Measurements from ENCODE around the gene SARS1. TPM values are rescaled to one million over a fixed set of nuclear protein-coding genes. Genes with fewer than 3 reads are reported as not detected.
A peak's percentile ranks its signal among the peaks of the same experiment; 100 is the strongest.

SARS1 gene
- total and polyA plus RNA-seq, 2 of the 8 experiments (the other 6 are each of a cell fraction or from before 2014, with no cell fraction given): 83.1 to 146 TPM

DNA sequence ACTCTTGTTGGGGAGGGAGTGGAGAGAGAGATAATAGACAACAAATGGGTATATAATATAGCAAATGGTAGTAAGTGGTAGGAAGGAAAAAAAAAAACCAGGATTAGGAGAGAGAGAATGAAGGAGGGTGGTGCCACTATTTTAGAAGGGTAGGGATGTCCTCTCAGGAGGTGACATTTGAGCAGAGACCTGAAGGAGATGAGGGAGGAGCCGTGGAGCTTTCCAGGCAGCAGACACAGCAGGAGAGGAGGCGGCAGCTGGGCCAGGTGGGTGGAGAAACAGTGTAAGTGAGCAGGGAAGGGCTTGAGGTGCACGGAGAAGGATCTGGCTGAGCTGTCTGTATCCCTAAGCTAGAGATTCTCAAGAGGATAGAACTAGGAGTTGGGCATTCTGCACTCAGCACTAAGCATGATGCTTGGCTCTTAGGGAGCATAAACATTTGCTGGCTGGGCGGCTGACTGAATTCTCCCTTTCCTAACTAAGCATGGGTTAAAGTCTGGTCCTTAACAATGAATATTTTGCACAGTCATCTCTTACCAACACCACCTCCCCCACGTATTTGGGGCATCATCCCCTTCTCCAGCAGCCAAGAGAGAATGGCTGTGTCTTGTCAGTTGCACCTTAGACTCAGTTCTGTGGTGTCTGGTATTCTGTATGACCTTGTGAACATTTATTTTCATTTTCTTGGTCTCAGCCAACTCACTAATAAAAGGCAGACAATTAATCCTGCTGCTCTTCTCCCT is 27.6 kb upstream of the SARS1 start:
- Histone ChIP-seq H3K18ac (ENCODE audit: extremely low read depth, low read length) (no peak overlapping the region), H3K14ac (ENCODE audit: insufficient read length) (no peak overlapping the region), H3K79me1 (ENCODE audit: low read depth, low read length) (no peaks in the 10 kb centered on the region), H3K27ac (ENCODE audit: low read depth, low read length) (no peak overlapping the region), H3K4me3 (ENCODE audit: extremely low read depth in 1 of 4, insufficient read depth in 2 of 4, low read depth in 3 of 4, low read length in 4 of 4) (no peak overlapping the region), H2BK15ac (ENCODE audit: low read length) (no peak overlapping the region), H2BK120ac (replicated peaks; ENCODE audit: low read depth, low read length) (no peak overlapping the region), H3K4ac (replicated peaks; ENCODE audit: insufficient read length, low read depth, low read length) (no peak overlapping the region), H2BK12ac (ENCODE audit: low read depth, low read length) (no peak overlapping the region), H4K5ac (ENCODE audit: insufficient read length, low read depth, low read length) (no peak overlapping the region), H4K20me1 (replicated peaks in 1 of 2; ENCODE audit: control insufficient read depth in 1 of 2, insufficient read depth in 2 of 2, low read length in 2 of 2) (no peaks in the 10 kb centered on the region), H3K27me3 (replicated peaks in 1 of 4; ENCODE audit: control insufficient read depth in 3 of 4, extremely low read depth in 1 of 4, insufficient read depth in 3 of 4, low read length in 3 of 4) (no peaks in the 10 kb centered on the region), H3K9me3 (ENCODE audit: insufficient read depth in 2 of 2, low read depth in 1 of 2, low read length in 1 of 2) (no peaks in the 10 kb centered on the region), H3K79me2 (ENCODE audit: control insufficient read depth in 1 of 2, insufficient read depth in 2 of 2, low read length in 2 of 2) (no peaks in the 10 kb centered on the region), H2BK20ac (ENCODE audit: low read length) (no peak overlapping the region), H3K56ac (replicated peaks; ENCODE audit: insufficient read length, low read depth, low read length) (no peak overlapping the region), H2AFZ (ENCODE audit: low read length) (0 out of 2 replicates have a peak overlapping the region, but pooled peaks have one; percentile 42), H3K9ac (replicated peaks in 1 of 4; ENCODE audit: extremely low read depth in 1 of 4, low read depth in 3 of 4, low read length in 3 of 4) (no peak overlapping the region), H4K8ac (ENCODE audit: extremely low read depth, insufficient read depth, low read length) (no peak overlapping the region), H2BK5ac (ENCODE audit: low read depth, low read length) (no peak overlapping the region), H3K23me2 (ENCODE audit: low read depth, low read length) (no peaks in the 10 kb centered on the region; the same call in 1 of the 2 replicates), H3K4me2 (ENCODE audit: insufficient read depth in 1 of 2, low read depth in 2 of 2, low read length in 2 of 2) (no peak overlapping the region), H2AK5ac (ENCODE audit: low read depth, low read length) (no peak overlapping the region), H3K36me3 (ENCODE audit: control insufficient read depth in 2 of 4, insufficient read depth in 4 of 4, low read length in 3 of 4) (no peaks in the 10 kb centered on the region), H3K4me1 (replicated peaks in 1 of 4; ENCODE audit: control insufficient read depth in 3 of 4, insufficient read depth in 4 of 4, low read length in 3 of 4) (peaks cover 0 to 5% (median 1%) of the 10 kb centered on the region in 4 experiments; a peak in 2 of 7 replicates), H3K23ac (ENCODE audit: insufficient read length) (no peak overlapping the region), H4K91ac (replicated peaks; ENCODE audit: insufficient read length, low read length) (no peak overlapping the region)
- FAIRE-seq (no peak), DNase-seq (ENCODE audit: low read depth in 1 of 2, low spot score in 2 of 2) (no peak)
- 68% methylated on average over 5 of the region's 5 CpGs; no CpG with 5 or more reads in 1 of the 2 experiments for WGBS, 2 experiments (ENCODE audit: extremely low coverage in 1 of 2, insufficient coverage in 1 of 2, insufficient read length in 1 of 2, insufficient replicate concordance in 2 of 2, low coverage in 1 of 2, low lambda C conversion rate in 2 of 2, missing lambda C conversion rate in 1 of 2)
- ChIA-PET POLR2A (ENCODE audit: partially characterized antibody) (no interaction called here), CTCF (ENCODE audit: partially characterized antibody) (interaction anchor here (0.6 to 3.6 kb wide), 7 partner anchors 13 to 78 kb away, joined by 3 to 22 read pairs (median 3); no protein-coding TSS in a partner anchor)
- no peak for TF ChIP-seq CREB1 (IDR thresholded peaks at IDR 0.05)
- no peak for TF ChIP-seq GTF2F1 (IDR thresholded peaks at IDR 0.05; ENCODE audit: borderline replicate concordance, low read depth, low read length)
- TF ChIP-seq KDM5A (IDR thresholded peaks at IDR 0.05; ENCODE audit: low read length): no peak
- TF ChIP-seq TCF12 (IDR thresholded peaks at IDR 0.05; ENCODE audit: low read depth, low read length): no peak
- TF ChIP-seq, protein P1, sequence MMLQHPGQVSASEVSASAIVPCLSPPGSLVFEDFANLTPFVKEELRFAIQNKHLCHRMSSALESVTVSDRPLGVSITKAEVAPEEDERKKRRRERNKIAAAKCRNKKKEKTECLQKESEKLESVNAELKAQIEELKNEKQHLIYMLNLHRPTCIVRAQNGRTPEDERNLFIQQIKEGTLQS (IDR thresholded peaks at IDR 0.05; ENCODE audit: insufficient read depth, low read depth, low read length): no peak
- TF ChIP-seq GABPA (IDR thresholded peaks at IDR 0.05; ENCODE audit: borderline replicate concordance, insufficient read depth, low read length): no peak
- no peak for TF ChIP-seq BACH1 (IDR thresholded peaks at IDR 0.05; ENCODE audit: low read length)
- no peak for TF ChIP-seq SRF (IDR thresholded peaks at IDR 0.05; ENCODE audit: low read depth, low read length)
- TF ChIP-seq CTBP2 (IDR thresholded peaks at IDR 0.05; ENCODE audit: borderline replicate concordance, insufficient read depth, insufficient read length, low read length): no peak
- no peak for TF ChIP-seq TAF1 (IDR thresholded peaks at IDR 0.05; ENCODE audit: low read depth, low read length)
- no peak for TF ChIP-seq EP300 (IDR thresholded peaks at IDR 0.05; ENCODE audit: borderline replicate concordance in 1 of 2, low read depth in 2 of 2, low read length in 2 of 2)
- TF ChIP-seq SIX5 (IDR thresholded peaks at IDR 0.05; ENCODE audit: low read depth, low read length): no peak
- TF ChIP-seq CHD1 (IDR thresholded peaks at IDR 0.05; ENCODE audit: low read depth, low read length): no peak
